H9 (cell line): ENCODE data around the gene CD93. TPM values are rescaled to one million over a fixed set of nuclear protein-coding genes. Genes with fewer than 3 reads are reported as not detected.

Experiments
- DNase-seq: peaks from one replicate; pipeline ENCODE4 v3.0.0-alpha.2; 2017
- H2AFZ ChIP-seq: one replicate; pipeline ENCODE4 v1.6.1; 2013; ENCODE audit warnings: mild to moderate bottlenecking, low read length, control low read depth, moderate library complexity
- H2AK5ac ChIP-seq: 2 replicates; pipeline ENCODE4 v1.6.1; 2013; ENCODE audit warnings: low read length, control low read depth, mixed read lengths; ENCODE audit not compliant: insufficient read length
- H2BK120ac ChIP-seq: one replicate; pipeline ENCODE4 v1.6.1; 2013; ENCODE audit warnings: low read depth, mild to moderate bottlenecking, low read length, control low read depth, inconsistent platforms; ENCODE audit not compliant: poor library complexity, severe bottlenecking
- H2BK12ac ChIP-seq: 2 replicates; pipeline ENCODE4 v1.6.1; 2013; ENCODE audit warnings: low read length, control low read depth, mixed read lengths, low read depth; ENCODE audit not compliant: insufficient read length
- H2BK15ac ChIP-seq: 2 replicates; pipeline ENCODE4 v1.6.1; 2013; ENCODE audit warnings: low read depth, low read length, control low read depth
- H2BK20ac ChIP-seq: one replicate; pipeline ENCODE4 v1.6.1; 2013; ENCODE audit warnings: low read depth, mild to moderate bottlenecking, low read length, control low read depth, inconsistent platforms; ENCODE audit not compliant: poor library complexity, severe bottlenecking
- H2BK5ac ChIP-seq: 2 replicates; pipeline ENCODE4 v1.6.1; 2013; ENCODE audit warnings: low read length, control low read depth, mixed read lengths; ENCODE audit not compliant: insufficient read length
- H3K14ac ChIP-seq: 2 replicates; pipeline ENCODE4 v1.6.1; 2013; ENCODE audit warnings: low read length, control low read depth; ENCODE audit not compliant: insufficient read depth
- H3K18ac ChIP-seq: 2 replicates; pipeline ENCODE4 v1.6.1; 2013; ENCODE audit warnings: low read depth, mild to moderate bottlenecking, mixed read lengths, low read length, control low read depth; ENCODE audit not compliant: insufficient read length
- H3K23ac ChIP-seq: 2 replicates; pipeline ENCODE4 v1.6.1; 2013; ENCODE audit warnings: low read length, control low read depth, mixed read lengths, low read depth; ENCODE audit not compliant: insufficient read length
- H3K23me2 ChIP-seq: 2 replicates; pipeline ENCODE4 v1.6.1; 2013; ENCODE audit warnings: low read depth, mild to moderate bottlenecking, mixed read lengths, low read length, control low read depth; ENCODE audit not compliant: insufficient read length, poor library complexity, severe bottlenecking
- H3K27ac ChIP-seq: 2 replicates; pipeline ENCODE4 v1.5.1; 2013; ENCODE audit warnings: low read length, control low read depth, mixed read lengths, low read depth; ENCODE audit not compliant: insufficient read length
- H3K27me3 ChIP-seq: 2 replicates; pipeline ENCODE4 v1.6.1; 2013; ENCODE audit warnings: low read length, control low read depth, inconsistent platforms; ENCODE audit not compliant: insufficient read depth
- H3K4ac ChIP-seq: 2 replicates; pipeline ENCODE4 v1.6.1; 2013; ENCODE audit warnings: low read depth, mild to moderate bottlenecking, control low read depth, inconsistent platforms, low read length, moderate library complexity
- H3K4me1 ChIP-seq: 2 replicates; pipeline ENCODE4 v1.6.1; 2013; ENCODE audit warnings: low read length, control low read depth, inconsistent platforms; ENCODE audit not compliant: insufficient read depth
- H3K4me2 ChIP-seq: 2 replicates; pipeline ENCODE4 v1.6.1; 2013; ENCODE audit warnings: low read length, control low read depth, mixed read lengths; ENCODE audit not compliant: insufficient read length, insufficient read depth
- H3K56ac ChIP-seq: 2 replicates; pipeline ENCODE4 v1.6.1; 2013; ENCODE audit warnings: low read depth, mild to moderate bottlenecking, mixed read lengths, low read length, control low read depth; ENCODE audit not compliant: insufficient read length
- H3K79me1 ChIP-seq: 2 replicates; pipeline ENCODE4 v1.6.1; 2013; ENCODE audit warnings: low read depth, mild to moderate bottlenecking, moderate library complexity, low read length, control low read depth, inconsistent platforms; ENCODE audit not compliant: insufficient read depth, poor library complexity, severe bottlenecking
- H3K79me2 ChIP-seq: 2 replicates; pipeline ENCODE4 v1.6.1; 2013; ENCODE audit warnings: low read length, control low read depth, inconsistent platforms; ENCODE audit not compliant: insufficient read depth
- H3K9ac ChIP-seq: 2 replicates; pipeline ENCODE4 v1.6.1; 2013; ENCODE audit warnings: low read length, control low read depth, mixed read lengths; ENCODE audit not compliant: insufficient read length; ENCODE audit errors: extremely low read depth
- H3K9me3 ChIP-seq: one replicate; pipeline ENCODE4 v1.6.1; 2013; ENCODE audit warnings: low read depth, low read length, inconsistent platforms; ENCODE audit not compliant: control insufficient read depth
- H3T11ph ChIP-seq: one replicate; pipeline ENCODE4 v1.6.1; 2013; ENCODE audit warnings: mild to moderate bottlenecking, low read length, control low read depth, inconsistent platforms
- H4K20me1 ChIP-seq: one replicate; pipeline ENCODE4 v1.6.1; 2013; ENCODE audit not compliant: control insufficient read depth, insufficient read length, insufficient read depth
- H4K5ac ChIP-seq: 2 replicates; pipeline ENCODE4 v1.6.1; 2013; ENCODE audit warnings: low read depth, mild to moderate bottlenecking, mixed read lengths, low read length, control low read depth; ENCODE audit not compliant: insufficient read length
- H4K8ac ChIP-seq: replicated peaks from 2 replicates; pipeline ENCODE4 v1.6.1; 2013; ENCODE audit warnings: low read length, control low read depth, mixed read lengths, low read depth; ENCODE audit not compliant: insufficient read length
- H4K91ac ChIP-seq: 2 replicates; pipeline ENCODE4 v1.6.1; 2013; ENCODE audit warnings: low read depth, mild to moderate bottlenecking, moderate library complexity, mixed read lengths, low read length, control low read depth; ENCODE audit not compliant: insufficient read length
- H3K27ac Mint-ChIP-seq, 3 experiments: 2 replicates in 2 of 3; 3 replicates in 1 of 3; pipeline ENCODE4 v1.8.0; 2020 to 2021; ENCODE audit warnings: mixed read lengths in 3 of 3, mild to moderate bottlenecking in 1 of 3, moderate library complexity in 1 of 3
- H3K27me3 Mint-ChIP-seq: 2 replicates; pipeline ENCODE4 v1.8.0; 2021; ENCODE audit warnings: low read depth, mild to moderate bottlenecking, moderate library complexity, mixed read lengths
- H3K36me3 Mint-ChIP-seq, 3 experiments: 2 replicates in 2 of 3; 3 replicates in 1 of 3; pipeline ENCODE4 v1.8.0; 2020 to 2021; ENCODE audit warnings: low read depth in 3 of 3, mixed read lengths in 3 of 3; ENCODE audit not compliant: insufficient read depth in 1 of 3
- H3K4me1 Mint-ChIP-seq, 2 experiments: 2 replicates each; pipeline ENCODE4 v1.8.0; 2020; ENCODE audit warnings: mixed read lengths in 2 of 2
- H3K4me3 Mint-ChIP-seq, 2 experiments: 2 replicates in 1 of 2; 3 replicates in 1 of 2; pipeline ENCODE4 v1.8.0; 2020 to 2021; ENCODE audit warnings: mild to moderate bottlenecking in 2 of 2, mixed read lengths in 2 of 2, moderate library complexity in 1 of 2
- H3K9me3 Mint-ChIP-seq, 2 experiments: 2 replicates in 1 of 2; 3 replicates in 1 of 2; pipeline ENCODE4 v1.8.0; 2020; ENCODE audit warnings: mild to moderate bottlenecking in 2 of 2, mixed read lengths in 2 of 2, moderate library complexity in 1 of 2
- WGBS: extraction: QIAGEN DNeasy Blood & Tissue Kit; methylation state at CpG from one replicate; pipeline ENCODE4 v1.1.7; 2013; ENCODE audit warnings: missing lambda C conversion rate, low lambda C conversion rate, mixed read lengths; ENCODE audit not compliant: insufficient read length; ENCODE audit errors: extremely low coverage; 5-methylcytosine and 5-hydroxymethylcytosine counted together
- total RNA-seq: library from RNA; stranded (reverse); gene quantifications from 2 replicates; pipeline ENCODE4 v1.2.1, GENCODE V29; 2021
- TF ChIP-seq, protein P1 (sequence below): fragments of 200-600 bp; sonication (generic); conservative IDR thresholded peaks from 3 replicates; pipeline ENCODE4 v1.8.0; 2021; ENCODE audit warnings: antibody characterized with exemption, mild to moderate bottlenecking

Gene CD93
- total RNA-seq, 1 experiment from 2014 or later: not detected

DNA sequence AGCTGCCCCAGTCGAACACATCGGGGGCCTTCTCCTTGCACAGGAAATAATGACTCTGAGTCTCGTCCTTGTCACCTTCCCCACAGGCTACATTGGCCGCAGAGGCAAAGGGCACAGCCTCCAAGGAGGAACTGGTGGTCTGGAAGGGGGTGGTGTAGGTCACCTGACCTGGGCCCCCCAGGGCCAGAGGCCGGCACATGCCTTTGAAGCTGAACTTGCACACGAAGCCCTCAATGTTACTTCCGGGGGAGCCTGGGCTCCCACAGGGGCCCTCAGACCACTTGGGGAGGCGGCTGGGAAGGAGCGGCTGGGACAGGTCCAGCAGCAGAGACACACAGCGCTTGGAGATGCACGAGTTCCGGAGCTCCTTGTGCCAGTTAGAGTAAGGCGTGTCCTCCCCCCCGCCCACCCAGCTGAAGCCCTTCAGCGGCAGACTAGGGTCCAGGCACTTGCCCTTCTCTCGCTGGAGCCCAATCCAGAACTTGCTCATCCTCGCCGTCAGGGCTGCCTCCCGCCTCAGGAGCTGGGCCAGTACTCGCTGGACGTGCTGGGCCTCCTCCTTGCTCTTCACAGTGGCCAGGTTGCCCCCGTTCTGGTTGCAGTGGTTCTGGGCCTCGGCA is 578 bp downstream of the CD93 start:
- no peak overlapping the region for H2BK120ac ChIP-seq
- no peak overlapping the region for H3K9ac ChIP-seq
- Mint-ChIP-seq H3K9me3 (no peaks in the 10 kb centered on the region), H3K27ac (no peak overlapping the region), H3K27me3 (peaks cover 4% of the 10 kb centered on the region; the same call in 1 of the 2 replicates), H3K4me3 (no peak overlapping the region), H3K36me3 (no peaks in the 10 kb centered on the region), H3K4me1 (peaks cover 19 to 23% of the 10 kb centered on the region in 2 experiments)
- no peak overlapping the region for H2BK20ac ChIP-seq
- H4K8ac ChIP-seq: no peak overlapping the region
- WGBS: no CpG with 5 or more reads among the region's 23 CpGs
- H3T11ph ChIP-seq: no peak overlapping the region
- no peak overlapping the region for H2BK12ac ChIP-seq
- H3K4ac ChIP-seq: no peak overlapping the region
- no peaks in the 10 kb centered on the region for H3K9me3 ChIP-seq
- H3K79me1 ChIP-seq: no peaks in the 10 kb centered on the region
- H3K18ac ChIP-seq: no peak overlapping the region
- H2BK15ac ChIP-seq: no peak overlapping the region
- no peak overlapping the region for H3K14ac ChIP-seq
- H2BK5ac ChIP-seq: no peak overlapping the region
- no peak overlapping the region for H2AFZ ChIP-seq
- H4K91ac ChIP-seq: no peak overlapping the region
- no peaks in the 10 kb centered on the region for H3K27me3 ChIP-seq
- TF ChIP-seq, protein P1, sequence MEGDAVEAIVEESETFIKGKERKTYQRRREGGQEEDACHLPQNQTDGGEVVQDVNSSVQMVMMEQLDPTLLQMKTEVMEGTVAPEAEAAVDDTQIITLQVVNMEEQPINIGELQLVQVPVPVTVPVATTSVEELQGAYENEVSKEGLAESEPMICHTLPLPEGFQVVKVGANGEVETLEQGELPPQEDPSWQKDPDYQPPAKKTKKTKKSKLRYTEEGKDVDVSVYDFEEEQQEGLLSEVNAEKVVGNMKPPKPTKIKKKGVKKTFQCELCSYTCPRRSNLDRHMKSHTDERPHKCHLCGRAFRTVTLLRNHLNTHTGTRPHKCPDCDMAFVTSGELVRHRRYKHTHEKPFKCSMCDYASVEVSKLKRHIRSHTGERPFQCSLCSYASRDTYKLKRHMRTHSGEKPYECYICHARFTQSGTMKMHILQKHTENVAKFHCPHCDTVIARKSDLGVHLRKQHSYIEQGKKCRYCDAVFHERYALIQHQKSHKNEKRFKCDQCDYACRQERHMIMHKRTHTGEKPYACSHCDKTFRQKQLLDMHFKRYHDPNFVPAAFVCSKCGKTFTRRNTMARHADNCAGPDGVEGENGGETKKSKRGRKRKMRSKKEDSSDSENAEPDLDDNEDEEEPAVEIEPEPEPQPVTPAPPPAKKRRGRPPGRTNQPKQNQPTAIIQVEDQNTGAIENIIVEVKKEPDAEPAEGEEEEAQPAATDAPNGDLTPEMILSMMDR: no peak
- H3K23ac ChIP-seq: no peak overlapping the region
- H3K4me2 ChIP-seq: no peak overlapping the region
- DNase-seq: no peak
- no peaks in the 10 kb centered on the region for H3K4me1 ChIP-seq
- no peaks in the 10 kb centered on the region for H3K23me2 ChIP-seq
- no peak overlapping the region for H4K5ac ChIP-seq
- H3K56ac ChIP-seq: no peak overlapping the region
- no peak overlapping the region for H3K27ac ChIP-seq
- H3K79me2 ChIP-seq: no peaks in the 10 kb centered on the region
- no peaks in the 10 kb centered on the region for H4K20me1 ChIP-seq
- H2AK5ac ChIP-seq: no peak overlapping the region
